Stimulated activated CD4-positive, alpha-beta T cell treated with anti-CD3 and anti-CD28 coated beads, Interleukin-12 subunit alpha, Interleukin-12 subunit beta, amount 100 ng/mL, for 4 hours (primary cell): ENCODE measurements around the gene POU2F2.

ENCODE experiments used
- DNase-seq: peaks from one replicate; pipeline ENCODE4 v3.0.0-alpha.2; 2020

POU2F2 gene

DNA sequence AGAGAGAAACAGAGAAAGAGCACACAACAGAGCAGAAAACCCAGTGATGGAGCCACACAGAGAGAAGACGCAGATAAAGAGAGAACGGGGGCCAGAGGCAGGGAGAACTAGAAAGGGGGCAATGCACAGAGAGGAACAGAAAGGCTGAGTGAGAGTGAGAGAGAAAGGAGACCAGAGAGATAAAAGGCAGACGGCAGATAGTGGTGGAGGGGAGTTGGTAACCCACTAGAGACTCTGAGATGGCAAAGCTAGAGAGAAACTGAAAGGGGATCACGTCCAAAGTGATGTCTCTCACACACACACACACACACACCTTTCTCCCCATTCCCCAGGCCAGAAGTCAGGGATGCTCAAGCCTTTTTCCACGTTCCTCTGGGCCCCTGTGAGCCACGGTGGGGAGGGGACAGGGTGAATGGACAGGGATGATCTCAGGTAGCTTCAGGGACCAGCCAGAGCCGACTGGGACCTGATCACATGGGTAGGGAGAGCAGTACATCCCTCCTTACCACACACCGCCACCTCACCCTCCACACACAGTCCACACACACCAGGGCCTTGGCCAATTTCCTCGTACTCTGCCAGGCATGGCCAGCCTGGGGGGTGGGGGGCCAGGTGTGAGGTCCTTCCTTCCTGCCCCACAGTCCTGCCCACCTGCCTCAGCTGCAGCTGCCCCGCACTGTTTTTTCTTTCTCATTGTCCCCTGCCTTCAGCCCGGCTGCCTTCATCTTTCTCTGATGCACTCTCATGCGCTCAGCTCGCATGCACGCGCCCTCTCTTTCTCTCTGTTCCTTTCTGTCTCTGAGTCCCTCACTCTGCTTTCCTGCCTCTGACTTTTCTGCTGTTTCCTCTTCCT, 22.5 kb upstream of the POU2F2 start:
- no peak for DNase-seq

DNA sequence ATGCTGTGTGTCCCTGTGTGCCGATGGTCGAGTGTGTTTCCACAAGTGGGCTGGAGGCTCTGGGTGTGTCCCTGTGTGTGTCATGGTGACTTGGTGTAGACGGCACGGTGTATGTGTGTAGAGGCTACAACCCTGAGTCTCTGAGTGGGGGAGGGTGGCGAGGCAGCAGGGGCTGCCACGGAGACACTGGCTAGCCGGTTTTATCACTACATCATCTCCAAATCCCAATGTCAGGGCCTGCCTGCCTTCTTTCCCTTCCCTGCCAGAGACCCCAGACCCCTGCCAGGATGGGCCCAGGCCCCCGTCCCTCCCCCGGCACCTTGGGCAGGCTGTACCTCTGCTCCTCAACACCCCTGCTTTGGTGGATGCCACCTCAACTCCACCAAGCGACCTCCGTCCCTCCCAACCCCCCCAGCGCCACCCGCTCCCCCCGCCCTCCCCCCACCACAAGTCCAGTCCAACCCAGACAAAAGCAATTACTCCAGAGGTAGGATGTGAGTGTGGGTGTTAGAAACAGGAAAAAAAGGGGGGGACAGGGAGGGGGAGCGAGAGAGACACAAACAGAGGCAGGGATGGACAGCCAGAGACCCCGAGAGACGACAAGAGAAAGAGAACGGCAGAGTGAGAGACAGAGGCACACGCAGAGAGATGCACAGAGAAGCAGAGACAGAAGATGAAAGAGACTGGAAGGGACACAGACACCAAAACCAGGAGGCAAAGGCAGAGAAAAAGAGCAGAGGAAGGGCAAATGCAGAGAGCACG, 21.6 kb upstream of the POU2F2 start:
- no peak for DNase-seq

DNA sequence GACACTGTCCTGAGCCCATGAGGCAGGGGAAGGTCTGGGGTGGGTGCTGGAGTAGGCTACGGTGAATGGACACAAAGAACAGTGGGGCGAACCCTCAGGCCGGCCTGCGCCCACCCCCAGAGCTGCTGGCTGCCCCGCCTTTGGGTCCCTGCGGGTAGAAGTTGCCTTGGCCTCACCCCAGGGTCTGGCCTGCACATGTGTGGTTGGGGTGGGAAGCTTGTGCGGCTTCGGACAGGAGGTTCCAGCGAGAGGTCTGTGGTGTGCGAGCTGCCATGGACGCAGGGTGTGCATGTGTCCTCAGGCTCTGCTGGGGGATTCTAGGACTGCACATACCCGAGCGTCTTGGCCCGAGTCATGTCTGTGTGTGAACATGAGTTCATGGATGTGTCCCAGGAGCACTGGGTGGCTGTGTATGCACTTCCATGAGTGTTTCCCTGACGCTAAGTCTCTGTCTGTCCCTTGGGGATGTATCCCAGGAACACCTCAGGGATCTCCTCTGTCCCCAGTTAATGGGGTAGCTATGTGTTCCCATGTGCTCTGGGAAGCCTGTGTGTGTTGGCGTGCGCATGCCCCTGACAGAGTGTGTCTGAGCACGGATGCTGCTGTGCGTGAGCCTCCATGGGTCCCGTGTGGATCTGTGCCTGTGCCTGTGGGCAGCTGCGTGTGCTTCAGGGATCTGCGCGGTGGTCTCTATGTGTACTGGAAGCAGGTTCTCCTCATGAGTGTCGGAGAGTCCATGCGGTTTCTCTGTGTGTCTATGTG, 20.8 kb upstream of the POU2F2 start:
- DNase-seq: no peak

- DNase-seq: no peak
These were observed 19.8 kb upstream of the POU2F2 start for GRCh38 chr19:42151782-42152684.

GRCh38 chr19:42150911-42151361, 18.7 kb upstream of the POU2F2 start:
- DNase-seq: no peak

DNA sequence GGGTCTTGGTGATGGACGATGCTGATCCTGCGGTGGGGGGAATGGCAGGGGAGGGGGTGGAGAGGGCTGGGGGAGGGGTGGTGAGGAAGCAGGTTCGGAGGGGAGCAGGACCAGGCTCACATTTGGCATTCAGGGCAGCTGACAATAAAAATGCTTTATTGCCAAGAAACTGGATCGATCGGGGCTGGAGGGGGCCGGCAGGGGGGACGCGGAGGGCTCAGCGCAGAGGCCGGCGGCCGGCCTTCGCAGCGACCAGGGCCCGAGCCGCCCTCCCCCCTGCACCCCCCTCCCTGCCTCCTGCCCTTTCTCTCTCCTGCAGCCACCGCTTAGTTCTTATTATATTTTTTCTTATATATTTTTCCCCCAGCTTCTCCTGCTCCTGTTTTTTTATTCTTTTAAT, 18.1 kb upstream of the POU2F2 start:
- DNase-seq: no peak

DNA sequence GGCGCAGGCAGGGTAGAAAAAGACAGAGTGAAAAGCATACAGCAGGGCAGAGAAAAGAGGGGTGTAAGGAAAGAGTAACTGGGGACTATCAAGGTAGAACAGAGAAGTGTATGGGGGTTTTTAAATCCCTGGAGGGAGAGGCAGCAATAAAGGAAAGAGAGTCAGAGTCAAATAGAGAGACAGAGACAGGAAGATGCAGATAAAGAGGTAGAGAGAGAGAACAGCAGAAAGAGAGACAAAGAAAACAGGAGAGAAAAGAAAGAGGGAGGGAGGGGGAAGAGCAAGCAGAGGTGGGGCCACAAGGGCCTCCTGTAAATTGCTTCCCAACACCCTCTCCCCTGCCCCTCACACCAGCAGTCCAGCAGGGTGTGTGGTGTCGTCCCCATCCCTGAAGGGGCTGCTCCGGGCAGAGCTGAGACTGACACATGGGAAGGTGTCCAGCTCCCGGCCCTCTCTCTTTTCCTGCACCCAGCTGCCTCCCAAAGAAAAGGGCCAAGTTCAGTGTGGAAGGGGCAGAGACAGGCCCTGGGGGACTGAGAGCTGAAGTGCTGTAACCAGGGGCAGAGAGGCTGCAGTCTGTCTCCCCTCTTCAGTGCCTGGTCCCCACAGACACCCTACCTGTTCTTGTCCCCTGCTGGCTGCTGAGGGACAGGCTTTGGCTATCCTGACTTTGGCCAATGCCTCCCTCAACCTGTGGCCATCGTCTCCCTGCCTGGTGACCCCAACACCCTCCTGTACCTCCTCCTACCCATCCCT, 17.4 kb upstream of the POU2F2 start:
- no peak for DNase-seq

GRCh38 chr19:42148266-42148665, 16.0 kb upstream of the POU2F2 start:
- DNase-seq: no peak

- DNase-seq: no peak
These were observed 11.3 kb upstream of the POU2F2 start for GRCh38 chr19:42143341-42144234.

- DNase-seq: no peak
These were observed 8.0 kb upstream of the POU2F2 start for GRCh38 chr19:42140125-42140754.

DNA sequence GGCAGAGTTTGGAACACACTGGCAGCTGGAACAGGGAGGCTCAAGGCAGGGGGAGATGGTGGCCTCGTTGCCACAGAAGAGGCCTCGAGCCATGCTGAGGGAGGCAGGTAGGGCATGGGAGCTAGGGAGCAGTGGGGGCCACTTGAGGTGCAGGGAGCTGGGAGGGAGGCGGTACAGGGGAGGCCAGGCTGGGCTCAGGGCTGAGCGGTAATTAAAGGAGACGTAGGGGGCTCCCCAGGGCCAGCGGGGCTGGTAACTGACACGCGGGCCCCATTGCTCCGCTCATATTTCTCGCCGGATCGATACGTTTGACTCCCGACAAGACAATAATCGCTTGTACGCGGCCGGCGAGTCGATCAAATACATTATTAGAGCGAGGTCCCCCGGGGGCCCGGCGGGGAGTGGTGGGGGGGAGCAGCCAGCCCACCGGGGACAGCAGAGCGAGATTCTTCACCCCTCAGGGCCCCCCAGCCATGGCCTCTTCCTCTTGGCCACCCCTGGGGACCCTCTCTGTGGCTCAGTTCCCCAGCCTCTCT, 2.4 kb upstream of the POU2F2 start:
- no peak for DNase-seq

GRCh38 chr19:42132851-42133528, 744 bp upstream of the POU2F2 start:
- peak; percentile 85 for DNase-seq

DNA sequence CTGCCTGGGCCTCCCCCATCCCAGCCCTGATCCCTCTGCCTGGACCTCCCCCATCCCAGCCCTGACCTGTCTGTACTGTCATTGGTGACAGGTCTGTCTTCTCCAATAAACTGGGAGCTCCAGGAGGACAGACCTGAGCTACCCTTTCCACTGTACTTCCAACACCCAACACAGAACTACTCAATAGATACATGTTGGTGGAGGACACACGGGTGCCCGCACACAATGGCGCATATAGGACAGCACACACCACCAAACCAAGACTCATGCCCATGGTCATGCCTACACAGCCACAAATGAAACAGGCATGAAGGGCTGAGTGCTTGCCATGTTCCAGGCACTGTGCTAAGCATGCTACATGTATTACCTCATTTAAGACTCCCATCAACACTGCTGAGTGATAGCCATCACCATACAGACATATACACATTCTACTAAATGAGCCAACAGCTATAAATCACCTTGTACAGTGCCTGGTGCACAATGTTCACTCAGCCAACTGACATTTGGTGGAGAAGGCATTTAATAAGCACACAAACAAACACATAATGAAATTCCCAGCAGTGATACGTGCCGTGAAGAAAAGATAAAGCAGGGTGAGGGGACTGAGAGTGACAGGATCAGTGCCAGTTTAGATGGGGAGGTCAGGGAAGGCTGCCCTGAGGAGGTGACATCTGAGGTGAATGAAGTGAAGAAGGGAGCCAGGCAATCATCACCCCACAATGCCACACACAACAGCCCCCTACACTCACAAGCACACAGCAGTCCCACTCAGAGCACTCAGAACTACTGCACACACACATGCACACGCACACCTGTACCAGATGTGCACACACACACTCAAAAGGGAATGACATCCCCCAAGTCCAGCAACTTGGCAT, 857 bp downstream of the POU2F2 start:
- DNase-seq: no peak

GRCh38 chr19:42130254-42130573, 2.0 kb downstream of the POU2F2 start:
- DNase-seq: no peak

- DNase-seq: no peak
These were observed 2.6 kb downstream of the POU2F2 start for GRCh38 chr19:42129399-42130253.

- no peak for DNase-seq
These were observed 5.7 kb downstream of the POU2F2 start for GRCh38 chr19:42126574-42126973.

DNA sequence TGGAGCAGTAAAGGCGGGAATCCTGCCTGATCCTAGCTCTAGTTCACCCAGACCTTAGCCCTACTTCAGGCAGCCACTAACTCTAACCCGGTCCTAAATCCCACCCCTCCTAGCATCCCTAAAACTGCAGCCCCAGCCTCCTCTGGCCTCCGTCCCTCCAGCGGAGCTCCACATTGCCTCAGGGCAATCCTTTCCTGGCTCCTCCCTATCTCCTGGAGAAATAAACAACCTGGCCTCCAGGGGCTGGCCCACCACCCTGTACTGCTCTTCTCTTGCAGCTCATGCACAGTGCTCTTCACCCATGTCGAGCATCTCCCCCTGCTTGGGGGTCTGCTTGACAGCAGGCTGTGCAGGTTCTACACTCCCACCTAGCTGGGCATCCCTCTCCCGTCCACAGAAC, 6.7 kb downstream of the POU2F2 start:
- no peak for DNase-seq
